HepG2 (cell line): ENCODE measurements around the gene ATP1A1. TPM values are rescaled to one million over a fixed set of nuclear protein-coding genes. Genes with fewer than 3 reads are reported as not detected.

Source experiments
- ATAC-seq: fragments of 200-7000 bp; cut with Tn5 transposase; 3 replicates; pipeline ENCODE4 v1.9.1; 2020; ENCODE audit warnings: mild to moderate bottlenecking, moderate library complexity
- BruUV-seq: library from RNA; stranded (reverse); fragments of 400-500 nt; replicated peaks from 2 replicates; lab custom pipeline; 2021; lab: Mats Ljungman, UMichigan
- CTCF ChIA-PET: fragments of 300-600 bp; formaldehyde crosslinking; extraction: SDS; loops from one replicate; lab custom pipeline; 2021; ENCODE audit warnings: low total read pairs, inconsistent platforms, low intra/inter-chr PET ratio; lab: Yijun Ruan, JAX
- POLR2A ChIA-PET: fragments of 350-600 bp; sonication (Branson Sonifier 250); formaldehyde crosslinking; loops from one replicate; lab custom pipeline; 2020; ENCODE audit warnings: antibody characterized with exemption, inconsistent platforms; lab: Yijun Ruan, JAX
- DNase-seq: peaks from one replicate; pipeline ENCODE4 v3.0.0-alpha.2; 2015; ENCODE audit warnings: low spot score
- FAIRE-seq: peaks from 3 replicates; lab custom pipeline; 2011; peaks lifted over from hg19 to GRCh38; lab: Jason Lieb, UNC
- H2AFZ ChIP-seq: one replicate; pipeline ENCODE4 v1.6.1; 2011; ENCODE audit warnings: low read length, inconsistent platforms
- H3K27ac ChIP-seq: fragments of 300-600 bp; 3 replicates; pipeline ENCODE4 v1.8.0; 2011; ENCODE audit warnings: mixed run types, mild to moderate bottlenecking, mixed read lengths, low read length, inconsistent platforms; ENCODE audit not compliant: insufficient read depth; ENCODE audit errors: extremely low read length
- H3K27me3 ChIP-seq, 2 experiments: fragments of 200-600 bp in 1 of 2; 2 replicates in 1 of 2; 3 replicates in 1 of 2; pipeline versions ENCODE4 v1.6.0 to v1.8.0; 2011; ENCODE audit warnings: low read length in 2 of 2, mild to moderate bottlenecking in 2 of 2, moderate library complexity in 2 of 2, inconsistent platforms in 1 of 2; ENCODE audit not compliant: insufficient read depth in 2 of 2, control insufficient read depth in 1 of 2
- H3K36me3 ChIP-seq, 2 experiments: fragments of 200-600 bp in 1 of 2; replicated peaks in 1 of 2; 2 replicates in 1 of 2; 3 replicates in 1 of 2; pipeline versions ENCODE4 v1.5.1 to v1.8.0; 2011; ENCODE audit warnings: low read length in 2 of 2, inconsistent platforms in 1 of 2; ENCODE audit not compliant: insufficient read depth in 2 of 2, control insufficient read depth in 1 of 2
- H3K4me1 ChIP-seq: 2 replicates; pipeline ENCODE4 v1.5.1; 2012; ENCODE audit warnings: low read length, inconsistent platforms; ENCODE audit not compliant: insufficient read depth
- H3K4me2 ChIP-seq: 2 replicates; pipeline ENCODE4 v1.6.0; 2011; ENCODE audit warnings: low read depth, low read length, inconsistent platforms
- H3K4me3 ChIP-seq, 3 experiments: fragments of 200-600 bp in 1 of 3; sonication (generic), shearing (Covaris generic) in 1 of 3; replicated peaks in 1 of 3; 2 replicates each; pipeline ENCODE4 v1.5.1; 2011 to 2016; ENCODE audit warnings: low read length in 3 of 3, inconsistent platforms in 2 of 3, low read depth in 2 of 3, mild to moderate bottlenecking in 2 of 3, control low read depth in 1 of 3, mixed read lengths in 1 of 3; ENCODE audit not compliant: insufficient read depth in 1 of 3
- H3K79me2 ChIP-seq: one replicate; pipeline ENCODE4 v1.6.1; 2011; ENCODE audit warnings: low read length, inconsistent platforms; ENCODE audit not compliant: insufficient read depth
- H3K9ac ChIP-seq: 2 replicates; pipeline ENCODE4 v1.6.0; 2011; ENCODE audit warnings: mild to moderate bottlenecking, low read depth, low read length, inconsistent platforms; ENCODE audit not compliant: insufficient read depth
- H3K9me3 ChIP-seq: 2 replicates; pipeline ENCODE4 v1.5.1; 2012; ENCODE audit warnings: mild to moderate bottlenecking, low read length
- H4K20me1 ChIP-seq: 2 replicates; pipeline ENCODE4 v1.6.0; 2011; ENCODE audit warnings: inconsistent platforms, mild to moderate bottlenecking, low read length, moderate library complexity; ENCODE audit not compliant: insufficient read depth
- FOXA1 ChIP-seq, 2 experiments: fragments of 450-650 bp in 1 of 2; sonication (generic) in 1 of 2; formaldehyde crosslinking in 1 of 2; IDR thresholded peaks; 2 replicates each; pipeline versions ENCODE4 v1.4.0 to v1.6.1; 2016 to 2020; ENCODE audit warnings: missing genetic modification reagents in 1 of 2
- HNRNPH1 ChIP-seq: fragments of 200-400 bp; formaldehyde crosslinking; optimal IDR thresholded peaks from 2 replicates; pipeline ENCODE3; 2017; ENCODE audit warnings: mild to moderate bottlenecking, low read depth, low read length
- KDM1A ChIP-seq: IDR thresholded peaks from 2 replicates; pipeline ENCODE4 v1.6.1; 2016; ENCODE audit warnings: missing compliant biosample characterization
- MLLT10 ChIP-seq: sonication (generic); formaldehyde crosslinking; IDR thresholded peaks from 2 replicates; pipeline ENCODE4 v1.4.0; 2020; ENCODE audit warnings: missing genetic modification reagents
- MXI1 ChIP-seq: IDR thresholded peaks from 3 replicates; pipeline ENCODE4 v1.6.1; 2012; ENCODE audit warnings: low read depth, low read length, inconsistent platforms, borderline replicate concordance
- NR1H2 ChIP-seq: sonication (generic); formaldehyde crosslinking; IDR thresholded peaks from 2 replicates; pipeline ENCODE4 v1.8.1; 2022; ENCODE audit warnings: low read depth, missing genetic modification reagents, borderline replicate concordance
- SIN3B ChIP-seq: fragments of 150-350 bp; IDR thresholded peaks from 2 replicates; pipeline ENCODE4 v1.6.1; 2014; ENCODE audit warnings: low read length
- THYN1 ChIP-seq: sonication (generic); formaldehyde crosslinking; IDR thresholded peaks from 2 replicates; pipeline ENCODE4 v1.8.1; 2023; ENCODE audit warnings: low read depth, mild to moderate bottlenecking, moderate library complexity, missing genetic modification reagents, borderline replicate concordance
- ZBTB8A ChIP-seq: sonication (generic); formaldehyde crosslinking; IDR thresholded peaks from 2 replicates; pipeline ENCODE4 v1.4.0; 2020; ENCODE audit warnings: mild to moderate bottlenecking, low read depth, missing genetic modification reagents, borderline replicate concordance
- ZNF607 ChIP-seq: sonication (generic); formaldehyde crosslinking; IDR thresholded peaks from 2 replicates; pipeline ENCODE4 v1.5.1; 2020; ENCODE audit warnings: missing genetic modification reagents, mild to moderate bottlenecking, borderline replicate concordance
- ZSCAN12 ChIP-seq: sonication (generic); formaldehyde crosslinking; IDR thresholded peaks from 2 replicates; pipeline ENCODE4 v1.9.0; 2021; ENCODE audit warnings: mild to moderate bottlenecking, missing genetic modification reagents
- ZSCAN9 ChIP-seq: IDR thresholded peaks from 2 replicates; pipeline ENCODE4 v1.6.1; 2016; ENCODE audit warnings: borderline replicate concordance
- WGBS: methylation state at CpG from one replicate; pipeline ENCODE4 v1.1.6; 2017; ENCODE audit warnings: low lambda C conversion rate; 5-methylcytosine and 5-hydroxymethylcytosine counted together
- in situ Hi-C: cut with HindIII; loops from 2 replicates; pipeline ENCODE4 v1.10.0; 2017; ENCODE audit warnings: low pct_unique_long_range_greater_than_20kb; ENCODE audit not compliant: extremely low pct_ligation_motif_present
- intact Hi-C: fragments of 100-400 bp; cut with micrococcal nuclease; formaldehyde crosslinking; loops from one replicate; pipeline ENCODE4 v1.10.0; 2022; ENCODE audit not compliant: unreplicated experiment
- polyA plus RNA-seq, 8 experiments: library from polyadenylated mRNA; depleted of rRNA in 3 of 8; stranded (reverse) in 7 of 8; unstranded in 1 of 8; fragments of >200 nt; fragmentation: Illumina TruSeq in 4 of 8; extraction: Trizol in 4 of 8; gene quantifications; 2 replicates each; pipeline versions ENCODE4 v1.2.1 to v1.2.3, GENCODE V29; 2011 to 2016; ENCODE audit warnings: low read depth in 4 of 8, missing spikeins in 1 of 8, mixed read lengths in 1 of 8; ENCODE audit not compliant: insufficient read depth in 1 of 8
- total RNA-seq, 5 experiments: library from RNA; depleted of rRNA; stranded (reverse); fragments of >200 nt; fragmentation: Illumina TruSeq; extraction: Trizol; gene quantifications; 2 replicates each; pipeline ENCODE4 v1.2.3, GENCODE V29; 2016; ENCODE audit warnings: low read depth in 1 of 5
- TF ChIP-seq, protein P1 (sequence below): sonication (generic); formaldehyde crosslinking; IDR thresholded peaks from 2 replicates; pipeline ENCODE4 v1.8.0; 2022; ENCODE audit warnings: missing genetic modification reagents, mild to moderate bottlenecking, borderline replicate concordance
- TF ChIP-seq, protein P2 (sequence below): sonication (generic); formaldehyde crosslinking; IDR thresholded peaks from 2 replicates; pipeline ENCODE4 v1.4.0; 2020; ENCODE audit warnings: missing genetic modification reagents, mild to moderate bottlenecking, borderline replicate concordance

The ATP1A1 gene
- total and polyA plus RNA-seq, 2 of the 13 experiments (the other 11 are each of a cell fraction or from before 2014, with no cell fraction given): 280 to 705 TPM

DNA sequence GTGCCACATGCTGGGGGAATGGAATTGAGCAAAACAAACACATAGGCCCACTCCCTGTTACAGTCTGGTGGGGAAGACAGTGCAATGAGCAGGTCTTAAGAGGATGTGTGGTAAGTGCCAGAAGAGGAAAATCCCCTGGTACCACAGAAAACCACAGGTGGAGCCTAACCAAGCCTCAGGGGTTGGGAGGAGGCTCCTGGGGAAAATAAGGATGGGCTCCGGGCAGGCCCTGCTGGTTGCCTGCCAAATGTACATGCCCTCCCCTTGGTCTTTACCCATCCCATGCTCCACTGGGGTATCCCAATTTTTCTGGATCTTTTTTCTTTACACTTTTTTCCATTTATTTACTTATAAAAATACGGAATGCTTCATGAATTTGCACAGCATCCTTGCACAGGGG, 40.4 kb downstream of the ATP1A1 start:
- BruUV-seq: no TSS peak
- in situ Hi-C loops: no loop called here
- no peak for FAIRE-seq
- H3K27ac ChIP-seq: peak overlapping the region; percentile 74
- TF ChIP-seq HNRNPH1 (no peak), MXI1 (no peak), THYN1 (CRISPR knock-in tag) (no peak), FOXA1 (IDR thresholded peaks at IDR 0.05) (no peak), FOXA1 (CRISPR knock-in tag; IDR thresholded peaks at IDR 0.05) (no peak), ZNF607 (CRISPR knock-in tag) (no peak), SIN3B (no peak), ZSCAN12 (CRISPR knock-in tag) (no peak), MLLT10 (CRISPR knock-in tag) (no peak), NR1H2 (CRISPR knock-in tag) (no peak), ZSCAN9 (CRISPR knock-in tag) (no peak), ZBTB8A (CRISPR knock-in tag) (no peak), KDM1A (CRISPR knock-in tag) (no peak)
- TF ChIP-seq, protein P1, sequence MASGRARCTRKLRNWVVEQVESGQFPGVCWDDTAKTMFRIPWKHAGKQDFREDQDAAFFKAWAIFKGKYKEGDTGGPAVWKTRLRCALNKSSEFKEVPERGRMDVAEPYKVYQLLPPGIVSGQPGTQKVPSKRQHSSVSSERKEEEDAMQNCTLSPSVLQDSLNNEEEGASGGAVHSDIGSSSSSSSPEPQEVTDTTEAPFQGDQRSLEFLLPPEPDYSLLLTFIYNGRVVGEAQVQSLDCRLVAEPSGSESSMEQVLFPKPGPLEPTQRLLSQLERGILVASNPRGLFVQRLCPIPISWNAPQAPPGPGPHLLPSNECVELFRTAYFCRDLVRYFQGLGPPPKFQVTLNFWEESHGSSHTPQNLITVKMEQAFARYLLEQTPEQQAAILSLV (CRISPR knock-in tag): no peak
- TF ChIP-seq, protein P2, sequence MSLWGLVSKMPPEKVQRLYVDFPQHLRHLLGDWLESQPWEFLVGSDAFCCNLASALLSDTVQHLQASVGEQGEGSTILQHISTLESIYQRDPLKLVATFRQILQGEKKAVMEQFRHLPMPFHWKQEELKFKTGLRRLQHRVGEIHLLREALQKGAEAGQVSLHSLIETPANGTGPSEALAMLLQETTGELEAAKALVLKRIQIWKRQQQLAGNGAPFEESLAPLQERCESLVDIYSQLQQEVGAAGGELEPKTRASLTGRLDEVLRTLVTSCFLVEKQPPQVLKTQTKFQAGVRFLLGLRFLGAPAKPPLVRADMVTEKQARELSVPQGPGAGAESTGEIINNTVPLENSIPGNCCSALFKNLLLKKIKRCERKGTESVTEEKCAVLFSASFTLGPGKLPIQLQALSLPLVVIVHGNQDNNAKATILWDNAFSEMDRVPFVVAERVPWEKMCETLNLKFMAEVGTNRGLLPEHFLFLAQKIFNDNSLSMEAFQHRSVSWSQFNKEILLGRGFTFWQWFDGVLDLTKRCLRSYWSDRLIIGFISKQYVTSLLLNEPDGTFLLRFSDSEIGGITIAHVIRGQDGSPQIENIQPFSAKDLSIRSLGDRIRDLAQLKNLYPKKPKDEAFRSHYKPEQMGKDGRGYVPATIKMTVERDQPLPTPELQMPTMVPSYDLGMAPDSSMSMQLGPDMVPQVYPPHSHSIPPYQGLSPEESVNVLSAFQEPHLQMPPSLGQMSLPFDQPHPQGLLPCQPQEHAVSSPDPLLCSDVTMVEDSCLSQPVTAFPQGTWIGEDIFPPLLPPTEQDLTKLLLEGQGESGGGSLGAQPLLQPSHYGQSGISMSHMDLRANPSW (CRISPR knock-in tag): no peak
- TF ChIP-seq, all 625 proteins: peak for 0
- DNase-seq: no peak
- no peaks in the 10 kb centered on the region for H3K9me3 ChIP-seq
- CTCF ChIA-PET: no interaction called here
- intact Hi-C loops: loop anchor here (2.0 kb wide), 1 partner anchor 71 kb away; no protein-coding TSS in a partner anchor
- no peak overlapping the region for H3K4me2 ChIP-seq
- no peak overlapping the region for H2AFZ ChIP-seq
- no peak overlapping the region for H3K4me3 ChIP-seq
- H4K20me1 ChIP-seq: no peaks in the 10 kb centered on the region
- ATAC-seq: no peak
- POLR2A ChIA-PET: no interaction called here
- H3K36me3 ChIP-seq: no peaks in the 10 kb centered on the region
- no peaks in the 10 kb centered on the region; a peak in 1 of 5 replicates for H3K27me3 ChIP-seq
- peaks cover 11% of the 10 kb centered on the region for H3K79me2 ChIP-seq
- H3K4me1 ChIP-seq: peaks cover 70% of the 10 kb centered on the region
- no peak overlapping the region for H3K9ac ChIP-seq
- 95% methylated on average over 2 of the region's 2 CpGs for WGBS
